ENCODE results near the gene SLC44A5. TPM values are rescaled to one million over a fixed set of nuclear protein-coding genes. Genes with fewer than 3 reads are reported as not detected.

The SLC44A5 gene
- total RNA-seq, 2 experiments from 2014 or later, result 0.34 to 0.40 TPM

DNA sequence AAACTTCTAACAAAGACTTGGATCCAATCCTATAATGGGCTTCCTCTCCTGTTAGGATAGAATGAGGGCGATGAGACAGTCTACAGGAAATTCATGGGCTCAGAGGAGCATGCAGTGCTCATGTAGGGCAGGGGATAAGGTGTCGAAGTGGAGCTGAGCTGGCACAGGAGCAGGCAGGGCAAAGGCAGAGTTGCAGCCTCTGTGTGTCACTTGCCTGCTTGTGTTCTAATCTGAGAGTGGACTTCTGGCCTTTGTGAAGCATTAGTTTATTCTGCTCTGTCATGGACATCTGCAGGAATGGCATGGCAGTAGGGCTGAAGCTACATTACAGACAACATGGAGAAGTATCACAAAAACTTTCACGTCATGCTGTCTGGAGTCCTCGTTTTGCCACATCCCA is 444.1 kb downstream of the SLC44A5 start:
- H3K36me3 Mint-ChIP-seq, result no peaks in the 10 kb centered on the region
- no peak for DNase-seq
- POLR2A ChIA-PET, result no interaction called here
- CTCF ChIA-PET, result no interaction called here
- intact Hi-C loops (cut with micrococcal nuclease), result no loop called here
- no peaks in the 10 kb centered on the region for H3K9me3 Mint-ChIP-seq
- H3K27me3 Mint-ChIP-seq, result no peaks in the 10 kb centered on the region
- H3K27ac Mint-ChIP-seq, result no peak overlapping the region
- no peaks in the 10 kb centered on the region for H3K4me1 Mint-ChIP-seq (ENCODE audit: low read depth)
- H3K4me3 Mint-ChIP-seq, result no peak overlapping the region

DNA sequence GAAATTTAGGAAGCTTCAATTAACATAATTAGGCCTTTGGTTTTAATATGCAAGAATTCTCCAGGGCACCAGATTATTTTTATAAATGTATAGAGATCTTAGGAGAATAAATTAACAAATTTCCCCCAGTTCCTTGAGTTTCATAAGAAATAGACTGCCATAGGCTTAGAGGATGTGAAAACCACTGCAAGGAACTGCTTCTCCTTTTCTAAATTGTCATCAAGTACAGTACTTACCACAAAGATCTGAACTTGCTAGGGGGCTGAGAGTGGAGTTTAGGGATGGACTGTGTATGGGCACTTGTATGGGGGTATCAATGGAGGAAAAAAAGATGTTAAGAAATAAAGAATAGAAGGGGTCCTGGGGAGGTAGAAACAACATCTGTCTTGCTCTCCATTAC is 445.6 kb downstream of the SLC44A5 start:
- ChIA-PET CTCF (no interaction called here), POLR2A (no interaction called here)
- H3K9me3 Mint-ChIP-seq, result no peaks in the 10 kb centered on the region
- no peaks in the 10 kb centered on the region for H3K4me1 Mint-ChIP-seq (ENCODE audit: low read depth)
- H3K4me3 Mint-ChIP-seq, result no peak overlapping the region
- H3K27me3 Mint-ChIP-seq, result no peaks in the 10 kb centered on the region
- H3K36me3 Mint-ChIP-seq, result no peaks in the 10 kb centered on the region
- DNase-seq, result no peak
- intact Hi-C loops (cut with micrococcal nuclease), result no loop called here
- no peak overlapping the region for H3K27ac Mint-ChIP-seq

DNA sequence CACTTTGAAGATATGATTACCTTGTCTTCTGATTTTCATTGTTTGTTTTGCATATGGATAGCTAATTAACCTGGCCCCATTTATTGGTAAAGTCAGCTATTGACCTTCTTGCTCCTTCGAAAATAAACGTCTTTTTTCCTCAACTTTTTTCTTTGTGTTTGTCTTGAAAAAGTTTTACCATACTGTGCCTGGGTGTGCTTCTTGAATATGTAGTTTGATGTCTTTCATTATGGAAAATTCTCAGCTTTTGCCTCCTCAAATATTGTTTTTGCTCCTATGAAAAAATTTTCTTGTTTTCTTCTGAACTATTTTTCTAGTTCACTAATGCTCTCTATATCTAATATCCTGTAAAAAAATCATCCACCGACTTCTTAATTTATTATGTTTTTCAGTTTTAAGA is 451.8 kb downstream of the SLC44A5 start:
- no peak for DNase-seq
- H3K36me3 Mint-ChIP-seq, result no peaks in the 10 kb centered on the region
- H3K27ac Mint-ChIP-seq, result no peak overlapping the region
- H3K4me3 Mint-ChIP-seq, result no peak overlapping the region
- no peaks in the 10 kb centered on the region for H3K4me1 Mint-ChIP-seq (ENCODE audit: low read depth)
- no peaks in the 10 kb centered on the region for H3K9me3 Mint-ChIP-seq
- intact Hi-C loops (cut with micrococcal nuclease), result no loop called here
- POLR2A ChIA-PET, result no interaction called here
- H3K27me3 Mint-ChIP-seq, result no peaks in the 10 kb centered on the region
- CTCF ChIA-PET, result no interaction called here

Other genes starting within 250 kb of the SLC44A5 start
- gene ACADM, start 113.6 kb upstream of the SLC44A5 start, total RNA-seq, result 10 to 100 TPM; 60.3 to 60.9 TPM
- gene RABGGTB, start 175.1 kb upstream of the SLC44A5 start, total RNA-seq, result 100 to 1,000 TPM; 158 to 170 TPM
- under 1 TPM; 0.12 to 0.43 TPM for gene MSH4, start 185.8 kb upstream of the SLC44A5 start, total RNA-seq